Measurements from ENCODE around the gene CXXC5.
A peak's percentile ranks its signal among the peaks of the same experiment; 100 is the strongest.

CXXC5 gene

GRCh38 chr5:139645430-139645871, 2.7 kb upstream of the CXXC5 start:
- H3K27ac ChIP-seq: no peak overlapping the region
- TF ChIP-seq ZFX (IDR thresholded peaks at IDR 0.05; ENCODE audit: borderline replicate concordance) (no peak), CTCF (IDR thresholded peaks at IDR 0.05) (no peak)

- H3K27ac ChIP-seq: no peak overlapping the region
- TF ChIP-seq CTCF (IDR thresholded peaks at IDR 0.05): no peak
- no peak for TF ChIP-seq ZFX (IDR thresholded peaks at IDR 0.05; ENCODE audit: borderline replicate concordance)
Observed at GRCh38 chr5:139646111-139646510, 2.0 kb upstream of the CXXC5 start.

GRCh38 chr5:139646912-139647505, 1.1 kb upstream of the CXXC5 start:
- no peak overlapping the region for H3K27ac ChIP-seq
- TF ChIP-seq ZFX (IDR thresholded peaks at IDR 0.05; ENCODE audit: borderline replicate concordance): no peak
- TF ChIP-seq CTCF (IDR thresholded peaks at IDR 0.05): no peak

GRCh38 chr5:139647506-139648204, 494 bp upstream of the CXXC5 start:
- no peak for TF ChIP-seq CTCF (IDR thresholded peaks at IDR 0.05)
- no peak for TF ChIP-seq ZFX (IDR thresholded peaks at IDR 0.05; ENCODE audit: borderline replicate concordance)
- 0 out of 2 replicates have a peak overlapping the region, but pooled peaks have one; percentile 54 for H3K27ac ChIP-seq

GRCh38 chr5:139649082-139649991, 1.2 kb downstream of the CXXC5 start:
- H3K27ac ChIP-seq: no peak overlapping the region
- TF ChIP-seq CTCF (IDR thresholded peaks at IDR 0.05) (no peak), ZFX (IDR thresholded peaks at IDR 0.05; ENCODE audit: borderline replicate concordance) (no peak)

GRCh38 chr5:139650031-139650688, 2.0 kb downstream of the CXXC5 start:
- TF ChIP-seq ZFX (IDR thresholded peaks at IDR 0.05; ENCODE audit: borderline replicate concordance) (no peak), CTCF (IDR thresholded peaks at IDR 0.05) (no peak)
- H3K27ac ChIP-seq: no peak overlapping the region
